Uterus (tissue), 2 donors: ENCODE measurements around the gene TRIM73.
"Not testable (repeated sequence)": the region's sequence is repeated elsewhere in the genome, so short reads cannot be mapped to it uniquely, and the experiment has no call there.

Source experiments
- CTCF ChIP-seq, 4 experiments: fragments of 200-600 bp in 2 of 4; fragments of 450-650 bp in 2 of 4; sonication (generic) in 2 of 4; IDR thresholded peaks; one replicate each; pipeline ENCODE4 v1.5.1; 2016 to 2019; ENCODE audit warnings: antibody characterized with exemption in 4 of 4, mild to moderate bottlenecking in 2 of 4, moderate library complexity in 1 of 4
- POLR2A ChIP-seq, 2 donors: fragments of 450-650 bp; IDR thresholded peaks; one replicate each; pipeline ENCODE4 v1.6.1; 2016; ENCODE audit warnings: antibody characterized with exemption in 2 of 2, mild to moderate bottlenecking in 1 of 2, moderate library complexity in 1 of 2

- TF ChIP-seq CTCF, POLR2A (IDR thresholded peaks at IDR 0.05): not testable (repeated sequence)
Observed at GRCh38 chr7:75395329-75395728, at the start of gene TRIM73.
